Measurements from ENCODE around the gene MIER1. TPM values are rescaled to one million over a fixed set of nuclear protein-coding genes. Genes with fewer than 3 reads are reported as not detected.

MIER1 gene
- total RNA-seq, 1 donor from 2014 or later: 49.2 TPM

DNA sequence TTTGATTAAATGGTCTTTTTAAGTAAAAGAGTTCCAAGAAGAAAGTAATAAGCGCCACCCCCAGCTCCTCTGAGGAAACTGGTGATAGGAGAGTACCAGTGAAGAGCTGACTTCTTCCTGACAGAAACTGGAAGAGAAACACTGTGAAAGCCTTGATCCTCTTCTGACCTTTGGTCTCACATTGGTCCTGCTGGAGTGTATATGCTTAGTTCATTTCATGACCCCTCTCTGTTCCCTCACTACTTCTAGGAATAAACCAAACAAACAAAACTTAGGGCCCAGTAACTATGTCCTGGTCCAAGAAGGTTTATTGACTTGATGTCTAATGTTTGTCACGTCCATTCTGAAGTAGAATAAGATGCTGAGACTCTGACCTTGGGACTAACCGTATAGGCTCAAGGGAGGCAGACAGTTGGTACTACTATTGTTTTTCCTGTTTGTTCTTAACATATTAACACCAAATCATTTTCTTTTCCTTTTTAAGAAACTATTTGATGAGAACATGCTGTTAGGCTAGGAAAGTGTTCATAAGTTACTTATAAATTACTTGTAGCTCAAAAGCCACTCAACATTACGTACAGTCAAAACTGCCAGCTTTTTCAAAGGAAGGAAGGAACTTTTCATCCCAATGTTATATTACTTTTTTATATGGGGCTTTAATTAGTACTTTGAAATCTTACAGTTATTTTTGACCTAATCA lies 57.9 kb downstream of the MIER1 start:
- ATAC-seq: no peak
- intact Hi-C loops (cut with DNase I): no loop called here
- DNase-seq (ENCODE audit: low spot score): no peak

- no peak for DNase-seq (ENCODE audit: low spot score)
- intact Hi-C loops (cut with DNase I): no loop called here
- no peak for ATAC-seq
These were observed 59.7 kb downstream of the MIER1 start for GRCh38 chr1:66984491-66984890.

GRCh38 chr1:66985835-66986234 lies 61.0 kb downstream of the MIER1 start:
- DNase-seq (ENCODE audit: low spot score) (no peak), ATAC-seq (no peak)
- intact Hi-C loops (cut with DNase I): no loop called here

GRCh38 chr1:66993076-66993475 lies 68.3 kb downstream of the MIER1 start:
- intact Hi-C loops (cut with DNase I): no loop called here
- no peak for ATAC-seq
- no peak for DNase-seq (ENCODE audit: low spot score)

- peak; percentile 42 for ATAC-seq
- intact Hi-C loops (cut with DNase I): no loop called here
- DNase-seq (ENCODE audit: low spot score): no peak
These were observed 71.4 kb downstream of the MIER1 start for GRCh38 chr1:66996018-66996682.

- no peak for ATAC-seq
These were observed 74.2 kb downstream of the MIER1 start for GRCh38 chr1:66998972-66999371.

GRCh38 chr1:66999640-67000400 lies 75.0 kb downstream of the MIER1 start:
- no peak for ATAC-seq
- intact Hi-C loops (cut with DNase I): no loop called here

More at GRCh38 chr1:66998972-66999371, 74.2 kb downstream of the MIER1 start:
- intact Hi-C loops (cut with DNase I): no loop called here
- DNase-seq (ENCODE audit: low spot score): no peak

GRCh38 chr1:67001682-67002425 lies 77.1 kb downstream of the MIER1 start:
- DNase-seq (ENCODE audit: low spot score) (no peak), ATAC-seq (no peak)
- intact Hi-C loops (cut with DNase I): no loop called here

More at GRCh38 chr1:66999640-67000400, 75.0 kb downstream of the MIER1 start:
- no peak for DNase-seq (ENCODE audit: low spot score)

DNA sequence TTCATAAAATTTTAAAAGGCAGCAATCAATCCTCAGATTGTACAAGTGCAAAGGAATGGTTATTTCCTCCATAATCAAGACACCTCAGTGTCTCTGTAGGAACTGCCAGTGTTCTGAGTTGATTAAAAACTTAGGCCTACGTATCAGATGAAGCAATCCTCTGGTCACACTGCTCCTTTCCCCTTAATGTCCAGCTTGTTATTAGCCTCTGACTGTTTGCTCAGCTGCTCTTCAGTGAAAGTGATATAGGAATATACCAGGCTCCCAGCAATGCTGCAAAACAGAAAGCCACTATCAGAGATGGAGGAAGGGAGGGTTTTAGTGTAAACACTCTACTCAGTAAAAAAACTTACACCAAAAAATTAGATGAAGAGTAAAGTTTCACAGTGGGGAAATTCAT lies 79.4 kb downstream of the MIER1 start:
- no peak for DNase-seq (ENCODE audit: low spot score)
- intact Hi-C loops (cut with DNase I): no loop called here

GRCh38 chr1:67005068-67005467 lies 80.3 kb downstream of the MIER1 start:
- intact Hi-C loops (cut with DNase I): no loop called here
- ATAC-seq: no peak
- no peak for DNase-seq (ENCODE audit: low spot score)

More for the DNA sequence above, 79.4 kb downstream of the MIER1 start:
- ATAC-seq: no peak

GRCh38 chr1:67009792-67010191 lies 85.0 kb downstream of the MIER1 start:
- DNase-seq (ENCODE audit: low spot score): no peak
- intact Hi-C loops (cut with DNase I): no loop called here
- ATAC-seq: no peak

- ATAC-seq (no peak), DNase-seq (ENCODE audit: low spot score) (no peak)
- intact Hi-C loops (cut with DNase I): no loop called here
These were observed 88.8 kb downstream of the MIER1 start for GRCh38 chr1:67013573-67013972.

DNA sequence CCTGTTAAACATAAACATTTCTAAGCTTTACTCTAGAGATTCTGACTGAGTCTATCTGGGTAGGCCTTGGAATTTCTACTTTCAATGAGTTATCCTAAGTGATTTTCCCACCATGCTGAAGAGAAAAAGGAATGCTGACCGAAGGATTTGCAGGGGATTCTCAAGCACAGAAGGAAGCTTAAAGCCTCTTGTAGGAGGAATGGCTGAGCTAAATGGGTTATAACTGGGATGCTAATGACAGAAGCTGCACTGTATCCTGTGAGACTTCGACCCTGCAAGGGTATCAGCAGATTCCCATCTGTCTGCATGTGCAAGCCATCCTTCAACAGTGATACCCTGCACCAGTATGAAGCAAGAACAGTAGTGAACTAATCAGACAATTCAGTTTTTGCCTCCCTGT lies 93.8 kb downstream of the MIER1 start:
- ATAC-seq: no peak
- intact Hi-C loops (cut with DNase I): no loop called here

DNA sequence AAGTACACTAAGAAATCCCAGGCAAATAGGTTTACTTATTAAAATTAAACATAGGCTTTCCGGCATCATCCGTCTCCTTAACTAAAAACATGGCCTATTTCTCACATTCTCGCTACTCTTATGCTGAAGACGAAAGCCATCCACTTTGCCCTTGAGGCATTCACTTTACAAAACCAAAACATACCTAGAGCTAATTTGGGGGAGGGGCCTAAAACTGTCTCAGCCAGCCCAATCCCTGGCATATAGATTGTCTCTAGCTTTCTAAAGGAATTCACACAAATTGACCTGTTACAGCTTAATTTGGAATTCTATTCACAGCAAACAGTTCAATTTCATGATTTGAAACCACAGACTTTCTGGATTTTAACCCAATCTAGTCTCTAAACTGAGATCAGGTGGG lies 94.3 kb downstream of the MIER1 start:
- ATAC-seq: no peak
- no peak for DNase-seq (ENCODE audit: low spot score)

More for the DNA sequence above, 93.8 kb downstream of the MIER1 start:
- no peak for DNase-seq (ENCODE audit: low spot score)

DNA sequence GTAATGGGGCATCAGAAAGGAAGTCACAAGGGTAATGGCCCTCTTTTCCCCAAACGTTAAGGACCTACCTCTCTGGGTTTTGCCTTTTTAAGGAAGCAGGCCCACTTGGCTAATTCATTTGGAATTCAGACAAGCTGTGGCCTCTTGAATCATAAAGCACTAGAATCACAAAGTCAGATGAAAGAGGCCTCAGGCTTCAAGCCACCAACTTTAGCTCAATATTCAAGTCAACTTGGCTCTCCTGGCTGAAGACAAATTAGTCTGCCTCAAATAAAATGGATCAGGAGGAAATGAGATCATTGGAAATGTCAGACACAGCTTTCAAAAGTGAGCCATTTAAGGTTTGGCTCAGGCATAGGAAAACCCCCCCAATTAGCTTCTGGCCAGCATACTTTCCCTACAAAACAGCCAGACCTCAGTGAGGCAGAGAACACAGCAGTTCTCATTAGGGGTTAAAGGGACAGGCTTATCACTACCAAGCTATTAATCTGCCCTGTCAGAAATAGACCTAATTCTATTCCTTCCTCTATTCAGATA lies 94.9 kb downstream of the MIER1 start:
- intact Hi-C loops (cut with DNase I): no loop called here
- ATAC-seq (peak; percentile 46), DNase-seq (ENCODE audit: low spot score) (no peak)

More for the DNA sequence above, 94.3 kb downstream of the MIER1 start:
- intact Hi-C loops (cut with DNase I): no loop called here

GRCh38 chr1:67020304-67020703 lies 95.5 kb downstream of the MIER1 start:
- DNase-seq (ENCODE audit: low spot score) (no peak), ATAC-seq (no peak)
- intact Hi-C loops (cut with DNase I): no loop called here

GRCh38 chr1:67020765-67021164 lies 96.0 kb downstream of the MIER1 start:
- ATAC-seq (no peak), DNase-seq (ENCODE audit: low spot score) (no peak)
- intact Hi-C loops (cut with DNase I): no loop called here

DNA sequence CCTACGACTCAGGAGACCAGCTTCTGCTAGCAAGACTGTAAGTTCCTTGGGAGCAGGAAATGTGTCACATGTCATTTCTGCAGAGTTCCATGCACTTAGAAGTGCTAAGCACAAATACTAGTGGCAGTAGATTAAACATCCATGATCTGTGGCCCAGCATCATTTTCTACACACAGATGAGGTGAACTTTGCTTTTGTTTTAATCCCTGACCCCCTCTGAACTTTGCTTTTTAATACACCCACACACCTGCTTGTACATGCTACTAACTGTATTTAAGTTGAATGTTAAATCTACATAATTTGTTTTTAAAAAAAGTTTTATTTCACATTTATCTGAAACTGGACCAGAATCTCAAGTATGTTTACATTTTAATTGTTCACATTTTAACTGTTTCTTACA lies 104.7 kb downstream of the MIER1 start:
- intact Hi-C loops (cut with DNase I): no loop called here
- ATAC-seq (no peak), DNase-seq (ENCODE audit: low spot score) (no peak)
